CD4-positive, alpha-beta T cell treated with Interleukin-17A for 1 hour (primary cell): ENCODE measurements around the gene RFX3.

Experiments
- DNase-seq: peaks from one replicate; pipeline ENCODE4 v3.0.0-alpha.2; 2020

The RFX3 gene

DNA sequence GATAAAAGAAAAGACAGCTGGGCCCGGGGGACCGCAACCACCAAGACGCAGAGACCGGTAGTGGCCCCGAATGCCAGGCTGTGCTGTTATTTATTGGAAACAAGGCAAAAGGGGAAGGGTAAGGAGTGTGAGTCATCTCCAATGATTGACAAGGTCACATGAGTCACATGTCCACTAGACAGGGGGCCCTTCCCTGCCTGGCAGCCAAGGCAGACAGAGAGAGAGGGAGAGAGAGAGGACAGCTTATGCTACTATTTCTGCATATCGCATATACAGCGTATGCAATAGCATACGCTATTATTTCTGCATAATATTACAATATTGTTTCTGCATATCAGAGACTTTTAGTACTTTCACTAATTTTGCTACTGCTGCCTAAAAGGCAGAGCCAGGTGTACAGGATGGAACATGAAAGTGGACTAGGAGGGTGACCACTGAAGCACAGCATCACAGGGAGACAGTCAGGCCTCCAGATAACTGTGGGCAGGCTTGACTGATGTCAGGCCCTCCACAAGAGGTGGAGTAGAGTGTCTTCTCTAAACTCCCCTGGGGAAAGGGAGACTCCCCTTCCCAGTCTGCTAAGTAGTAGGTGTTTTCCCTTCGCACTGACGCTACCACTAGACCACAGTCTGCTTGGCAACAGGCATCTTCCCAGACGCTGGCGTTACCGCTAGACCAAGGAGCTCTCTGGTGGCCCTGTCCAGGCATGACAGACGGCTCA is 50.3 kb downstream of the RFX3 start:
- DNase-seq: peak; percentile 22

DNA sequence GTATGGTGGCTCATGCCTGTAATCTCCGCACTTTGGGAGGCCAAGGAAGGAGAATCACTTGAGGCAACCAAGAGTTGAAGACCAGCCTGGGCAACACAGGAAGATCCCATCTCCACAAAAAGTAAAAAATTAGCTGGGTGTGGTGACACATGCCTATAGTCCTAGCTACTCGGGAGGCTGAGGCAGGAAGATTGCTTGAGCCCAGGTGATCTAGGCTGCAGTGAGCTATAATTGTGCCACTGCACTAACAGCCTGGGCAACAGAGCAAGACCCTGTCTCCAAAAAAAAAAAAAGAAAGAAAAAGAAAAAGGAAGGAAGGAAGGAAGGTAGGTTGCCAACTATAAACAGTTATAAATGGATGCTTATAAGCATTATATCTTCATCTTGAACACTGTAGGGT is 51.0 kb downstream of the RFX3 start:
- DNase-seq: no peak

DNA sequence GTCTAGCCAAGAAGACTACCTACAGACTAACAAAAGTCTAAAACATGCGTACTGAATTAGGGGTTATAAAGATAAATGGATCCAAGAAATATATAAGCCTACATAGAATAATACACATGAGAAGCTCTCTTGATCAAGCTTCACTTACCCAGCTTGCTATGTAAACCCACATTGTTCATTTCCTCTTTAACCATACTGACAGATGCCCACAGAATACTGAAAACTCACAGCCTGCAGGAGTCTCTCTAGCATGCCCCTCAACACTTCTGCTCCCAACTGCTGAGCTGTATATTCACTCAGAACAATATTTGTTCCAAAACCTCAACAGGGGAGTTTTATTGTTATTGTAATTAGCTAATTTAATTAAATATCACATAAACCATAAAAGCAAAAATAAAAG is 52.4 kb downstream of the RFX3 start:
- no peak for DNase-seq

DNA sequence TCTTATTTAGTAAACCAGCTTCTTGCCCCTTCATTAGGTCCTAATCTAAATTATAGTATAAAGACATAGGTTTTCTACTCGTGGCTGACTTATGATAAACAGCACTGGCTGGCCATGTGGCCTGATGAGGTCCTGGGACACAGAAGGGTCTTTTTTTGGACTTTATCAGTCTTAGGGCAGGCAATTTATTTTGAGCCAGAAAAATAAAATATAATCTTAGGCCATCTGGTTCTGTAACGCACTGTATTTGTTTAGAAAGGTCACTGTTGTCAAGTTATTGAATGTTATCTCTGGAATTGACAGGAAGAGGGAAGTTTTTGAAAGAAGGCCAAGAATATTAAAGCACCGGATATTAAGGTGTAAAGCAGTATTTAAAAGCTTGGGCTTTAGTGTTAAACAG is 53.9 kb downstream of the RFX3 start:
- no peak for DNase-seq

DNA sequence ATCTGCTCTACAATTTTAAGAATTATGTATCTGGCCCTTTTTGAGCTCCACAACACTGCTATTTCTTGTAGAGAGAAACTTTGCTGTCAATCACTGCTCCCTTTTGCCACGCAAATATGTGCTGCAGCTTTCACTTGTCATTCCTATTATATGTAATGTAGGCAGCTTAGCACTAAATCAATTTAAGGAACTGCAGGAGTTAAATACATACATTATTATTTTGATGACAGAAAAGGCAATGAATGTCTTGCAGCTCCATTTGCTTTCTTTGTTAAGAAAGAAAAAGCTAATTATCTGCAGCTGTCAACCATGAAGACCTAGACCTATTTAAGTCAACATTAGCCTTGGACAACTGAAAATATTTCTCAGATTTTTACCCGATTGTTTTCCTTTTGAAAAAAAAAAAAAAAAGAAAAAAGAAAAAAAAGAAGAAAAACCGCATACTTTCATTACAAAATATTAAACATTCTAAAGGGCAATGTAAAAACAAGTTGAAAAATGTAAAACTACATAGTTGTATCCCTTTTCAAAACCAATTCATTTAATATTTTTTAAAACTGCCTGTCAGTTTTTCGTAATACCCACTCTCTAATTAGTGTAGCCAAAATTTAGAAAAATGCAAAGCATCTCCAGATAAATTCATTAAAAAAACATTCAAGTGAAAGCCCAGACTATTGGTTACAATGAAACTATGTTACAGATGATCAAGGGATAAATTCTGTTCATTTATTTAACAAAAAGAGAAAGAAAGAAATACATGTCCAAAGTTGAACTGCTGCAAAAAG is 57.2 kb downstream of the RFX3 start:
- no peak for DNase-seq

DNA sequence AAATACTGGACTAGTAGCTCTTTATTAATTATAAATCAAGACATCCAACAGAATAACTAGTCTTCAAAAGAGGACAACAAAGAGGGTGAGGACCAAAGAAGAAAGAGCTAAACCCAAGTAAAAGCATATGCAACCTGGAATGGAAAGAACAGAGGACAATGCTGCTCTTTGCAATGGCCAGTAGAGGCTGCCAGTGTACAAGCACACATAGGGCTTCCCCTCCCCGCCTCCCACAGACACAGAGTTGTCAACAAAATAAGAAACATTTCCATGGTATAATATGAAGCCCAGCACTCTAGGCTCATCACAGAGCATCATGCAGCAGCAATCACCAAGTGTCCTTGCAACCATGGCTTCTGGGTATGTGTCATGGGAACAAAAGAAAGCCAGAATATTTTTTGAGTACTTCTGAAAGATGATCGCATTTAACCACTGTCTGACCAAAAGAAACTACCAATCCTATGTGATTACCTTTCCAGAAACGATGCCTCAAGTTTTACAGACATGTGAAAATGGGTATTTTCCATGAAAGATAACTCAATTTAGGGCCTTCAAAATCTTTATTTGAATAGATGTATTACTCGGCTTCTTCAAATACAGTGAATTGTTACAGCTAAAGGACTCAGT is 58.1 kb downstream of the RFX3 start:
- DNase-seq: peak; percentile 78

DNA sequence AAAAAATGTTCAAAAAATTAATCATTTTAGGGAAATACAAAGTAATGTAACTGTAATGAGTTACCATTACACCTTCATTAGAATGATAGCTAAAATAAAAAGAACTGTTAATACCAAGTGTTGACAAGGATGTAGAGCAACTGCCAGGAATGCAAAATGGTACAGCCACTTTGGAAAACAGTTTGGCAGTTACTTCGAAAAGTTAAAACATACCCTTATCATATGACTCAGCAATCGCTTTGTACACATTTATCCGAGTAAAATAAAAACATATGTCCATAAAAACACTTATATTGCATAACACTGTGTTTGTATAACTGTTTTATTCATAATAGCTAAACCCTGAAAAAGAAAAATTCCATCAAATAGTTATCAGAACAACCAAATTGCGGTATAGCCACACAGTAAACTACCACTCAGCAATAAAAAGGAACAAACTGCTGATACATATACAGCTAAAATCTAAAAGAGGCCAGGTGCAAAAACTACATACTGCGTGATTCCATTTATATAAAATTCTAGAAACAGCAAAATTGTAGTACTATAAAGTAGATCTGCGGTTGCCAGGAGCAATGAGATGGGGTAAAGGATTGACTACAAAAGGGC is 61.7 kb downstream of the RFX3 start:
- DNase-seq: no peak

DNA sequence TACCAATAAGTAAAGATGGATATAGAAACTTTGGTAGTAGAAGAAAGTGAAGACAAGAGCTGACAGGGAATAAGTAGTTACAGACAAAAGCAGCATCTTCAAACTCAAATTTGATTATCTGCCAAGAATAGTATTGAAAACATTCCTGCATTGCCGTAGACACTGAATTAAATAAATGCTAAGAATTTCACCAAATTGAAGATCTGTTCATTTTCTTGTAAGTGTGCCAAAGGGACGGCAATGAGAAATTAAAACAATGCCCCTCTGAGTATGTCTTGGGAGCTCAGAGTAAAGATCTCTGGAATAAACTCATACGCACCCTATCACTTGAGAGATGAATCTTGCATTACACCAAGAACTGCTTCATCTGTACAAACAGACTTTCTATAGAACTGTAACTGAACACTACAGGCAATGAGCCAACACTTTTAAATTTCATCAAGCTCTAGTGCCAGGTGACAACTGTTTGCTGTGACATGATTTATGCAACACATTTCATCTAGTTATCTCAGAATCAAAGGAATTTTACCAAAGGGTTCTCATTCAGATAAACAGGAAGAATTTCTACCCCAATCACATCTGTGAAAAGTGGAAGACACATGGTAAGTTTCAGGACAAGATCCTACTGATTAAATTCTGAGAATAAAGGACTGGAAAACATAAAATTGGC is 66.9 kb downstream of the RFX3 start:
- DNase-seq: no peak

DNA sequence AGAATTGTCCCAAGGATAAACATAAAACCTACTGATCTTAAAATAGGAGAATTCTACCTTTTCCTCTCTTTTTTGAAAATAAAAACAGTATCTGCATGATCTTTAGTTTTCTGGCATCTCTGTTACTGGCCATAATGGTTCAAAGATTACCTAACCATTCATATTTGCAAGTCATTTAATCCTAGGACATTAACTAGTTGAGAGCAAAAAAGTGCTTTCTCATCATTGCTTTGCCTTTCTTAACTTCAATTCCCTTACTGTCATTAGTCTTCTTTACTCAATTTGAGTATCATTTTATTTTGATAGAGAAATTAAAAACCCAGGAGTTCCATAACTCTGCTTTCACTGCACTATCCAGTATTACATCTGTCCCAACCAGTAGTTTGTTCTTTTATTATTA is 68.6 kb downstream of the RFX3 start:
- no peak for DNase-seq

DNA sequence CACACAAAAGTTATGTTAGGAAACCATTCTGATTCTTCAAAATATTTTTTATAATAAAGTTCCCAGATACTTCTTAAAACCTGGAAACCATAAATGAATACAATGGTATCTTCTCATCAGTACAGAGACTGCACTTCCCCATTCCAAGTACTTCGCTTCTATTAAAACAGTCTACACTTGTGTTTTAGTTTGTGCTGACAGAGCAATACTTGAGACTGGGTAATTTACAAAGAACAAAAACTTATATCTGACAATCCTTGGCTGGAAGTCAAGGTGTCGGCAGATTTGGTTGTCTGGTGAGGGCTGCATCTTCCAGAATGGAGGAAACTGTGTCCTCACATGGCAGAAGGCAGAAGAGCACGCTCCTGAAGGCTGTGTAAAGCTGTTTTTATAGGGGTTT is 70.1 kb downstream of the RFX3 start:
- DNase-seq: no peak

DNA sequence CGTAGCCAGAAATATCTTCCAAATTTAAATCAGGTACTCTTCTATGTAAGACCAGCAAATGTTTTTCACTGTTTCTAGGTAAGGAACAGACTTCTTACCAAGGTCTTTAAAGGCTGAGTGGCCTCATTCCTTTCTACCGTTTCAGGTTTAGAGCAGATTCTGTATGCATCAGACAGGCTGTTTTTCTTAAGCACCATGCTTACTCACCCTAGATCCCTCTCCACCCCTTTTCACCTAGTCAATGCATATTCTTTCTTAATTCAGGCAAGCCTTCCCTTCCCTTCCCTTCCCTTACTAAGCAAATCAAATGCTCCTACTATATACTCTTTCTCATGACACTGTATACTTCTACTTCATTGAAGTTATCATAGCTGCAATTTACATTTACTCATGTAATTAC is 70.7 kb downstream of the RFX3 start:
- DNase-seq: no peak

DNA sequence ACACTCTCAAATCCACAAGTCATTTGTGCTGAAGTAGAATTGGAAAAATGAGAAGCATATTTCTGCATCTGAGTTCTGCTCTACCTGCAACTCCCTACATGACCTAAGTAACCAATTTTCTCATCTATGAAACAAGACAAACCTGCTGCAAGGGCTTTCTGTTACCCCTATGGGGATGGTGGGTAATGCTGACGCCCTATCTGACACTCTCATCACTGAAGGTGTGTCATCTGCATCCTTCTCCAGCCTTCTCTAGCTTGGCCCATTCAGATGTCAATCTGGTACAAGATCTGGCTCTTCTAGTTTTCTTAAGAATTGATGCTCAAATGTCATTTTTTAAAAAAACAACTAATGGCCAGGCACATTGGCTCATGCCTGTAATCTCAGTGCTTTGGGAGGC is 73.8 kb downstream of the RFX3 start:
- no peak for DNase-seq

DNA sequence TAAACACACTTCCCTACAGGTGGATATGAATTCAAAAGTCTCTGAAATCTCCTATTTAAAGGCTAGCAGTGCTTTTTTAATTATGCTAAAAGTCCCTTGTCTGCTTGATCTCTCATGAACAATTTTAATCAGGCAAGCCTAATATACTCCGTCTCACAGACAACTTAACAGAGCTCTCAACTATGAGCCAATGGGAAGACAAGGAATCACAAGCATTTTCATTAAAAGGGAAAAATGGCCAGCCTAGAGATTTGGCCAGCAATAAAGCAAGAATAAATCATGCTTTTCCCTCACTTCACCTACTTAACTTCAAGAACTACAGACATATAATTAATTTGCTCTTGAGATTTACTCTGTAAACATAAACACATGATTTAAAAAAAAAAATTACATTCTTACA is 78.0 kb downstream of the RFX3 start:
- no peak for DNase-seq

DNA sequence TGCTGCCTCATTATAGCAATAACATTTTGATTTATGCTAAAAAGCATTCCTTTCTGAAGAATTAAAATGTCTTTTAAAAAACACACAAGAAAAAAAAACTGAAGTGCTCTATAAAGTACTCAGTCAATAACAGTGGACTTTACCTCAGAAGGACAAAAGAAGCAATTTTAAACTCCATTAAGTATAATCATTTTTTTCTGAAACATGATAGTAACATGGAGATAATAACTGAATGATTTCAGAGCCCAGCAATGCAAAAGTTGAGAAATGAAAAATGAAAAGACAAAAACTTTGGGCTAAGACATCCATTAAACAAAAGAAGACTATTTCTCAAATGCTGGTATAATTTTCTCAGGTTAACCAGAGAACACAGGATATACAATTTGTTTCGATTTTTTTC is 78.7 kb downstream of the RFX3 start:
- DNase-seq: no peak

DNA sequence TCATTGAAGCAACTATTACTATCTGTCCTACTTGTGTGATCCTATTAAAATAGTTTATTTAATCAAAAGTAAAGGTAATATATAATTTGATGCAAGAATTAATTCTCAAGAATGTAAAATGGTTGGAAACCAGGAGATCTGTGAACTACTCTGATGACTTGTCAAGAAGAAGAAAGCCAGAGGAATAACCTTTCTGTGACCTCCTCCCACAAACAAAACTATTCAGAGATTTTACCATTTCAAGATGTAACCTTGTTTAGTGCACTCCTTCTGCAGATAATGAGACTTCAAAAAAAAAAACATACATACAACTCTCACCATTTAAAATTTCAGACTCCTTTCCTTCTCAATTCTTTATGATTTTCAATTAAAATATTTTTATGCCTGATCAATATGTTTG is 79.5 kb downstream of the RFX3 start:
- no peak for DNase-seq

DNA sequence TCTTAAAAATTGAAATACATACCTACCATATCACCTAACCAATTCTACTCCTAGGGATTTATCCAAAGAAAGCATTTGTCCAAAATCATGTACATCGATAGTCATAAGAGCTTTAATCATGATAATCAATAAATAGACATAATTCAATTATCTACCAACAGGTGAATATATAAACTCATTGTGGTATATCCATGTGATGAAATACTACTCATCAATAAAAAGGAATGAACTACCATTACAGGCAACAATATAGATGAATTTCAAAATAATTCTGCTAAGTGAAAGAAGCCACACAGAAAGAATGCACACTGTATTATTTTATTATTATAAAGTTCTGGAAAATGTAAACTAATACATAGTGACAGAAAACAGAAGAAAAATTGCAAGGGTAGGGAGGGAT is 81.8 kb downstream of the RFX3 start:
- no peak for DNase-seq

DNA sequence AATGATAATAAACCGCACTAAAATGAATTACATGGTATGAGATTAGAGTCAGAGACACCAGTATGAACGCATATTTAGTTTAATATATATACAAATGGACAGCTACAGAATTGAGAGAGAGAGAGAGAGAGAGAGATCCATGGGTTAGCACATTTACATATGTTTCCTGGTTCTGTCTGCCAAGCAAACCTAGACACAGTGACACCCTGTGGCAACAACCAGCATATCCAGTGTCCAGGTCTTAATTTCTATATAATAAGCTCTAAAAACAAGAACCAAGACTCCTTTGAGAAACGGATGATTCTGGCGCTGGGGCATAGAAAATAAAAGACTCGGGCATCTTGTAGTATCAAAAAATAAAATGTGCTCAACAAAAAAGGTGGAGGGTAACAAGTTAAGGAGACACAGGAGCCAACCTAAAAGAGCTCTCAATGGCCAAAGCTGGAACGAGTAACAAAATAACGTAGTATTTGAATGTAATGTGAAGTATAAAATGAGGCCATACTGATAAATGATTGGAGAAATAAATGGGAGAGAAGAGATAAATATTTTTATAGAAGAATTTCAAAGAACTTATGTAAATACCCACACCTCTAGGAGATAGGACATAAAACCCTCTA is 84.5 kb downstream of the RFX3 start:
- DNase-seq: peak; percentile 59

DNA sequence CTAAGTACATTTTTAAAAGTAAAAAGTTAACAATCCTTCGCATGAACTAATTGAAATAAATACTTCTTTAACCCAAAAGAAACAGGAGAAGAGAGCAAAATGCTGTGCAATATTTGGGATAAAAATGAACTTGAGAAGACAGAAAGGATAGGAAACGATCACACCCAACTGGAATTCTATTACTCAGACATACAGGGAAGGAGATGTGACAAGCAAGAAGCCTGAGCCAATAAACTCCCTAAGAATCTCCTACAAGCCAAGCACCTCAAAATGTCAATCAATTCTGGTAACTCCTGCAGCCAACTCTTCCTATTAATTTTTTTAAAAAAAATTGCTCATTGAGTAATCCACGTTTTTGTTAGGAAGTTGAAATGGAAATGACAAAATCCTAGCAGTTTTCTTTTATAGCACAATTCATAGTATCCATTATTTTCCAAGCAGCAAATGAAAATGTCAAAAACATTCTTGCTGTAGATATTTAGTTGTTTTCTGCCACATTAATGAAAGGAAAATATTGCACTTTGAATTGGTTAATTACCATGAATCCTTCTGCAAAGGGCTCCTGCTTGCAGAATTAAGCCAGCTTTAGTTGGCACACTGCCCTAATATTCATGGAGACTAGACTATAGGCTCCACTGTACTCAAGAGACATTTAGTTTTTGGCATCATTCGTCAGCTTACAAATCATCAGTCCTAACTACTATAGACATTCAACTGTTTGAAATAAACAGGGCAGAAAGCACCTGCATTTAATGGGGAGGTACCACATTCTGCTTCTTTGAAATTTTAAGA is 89.0 kb downstream of the RFX3 start:
- DNase-seq: no peak

DNA sequence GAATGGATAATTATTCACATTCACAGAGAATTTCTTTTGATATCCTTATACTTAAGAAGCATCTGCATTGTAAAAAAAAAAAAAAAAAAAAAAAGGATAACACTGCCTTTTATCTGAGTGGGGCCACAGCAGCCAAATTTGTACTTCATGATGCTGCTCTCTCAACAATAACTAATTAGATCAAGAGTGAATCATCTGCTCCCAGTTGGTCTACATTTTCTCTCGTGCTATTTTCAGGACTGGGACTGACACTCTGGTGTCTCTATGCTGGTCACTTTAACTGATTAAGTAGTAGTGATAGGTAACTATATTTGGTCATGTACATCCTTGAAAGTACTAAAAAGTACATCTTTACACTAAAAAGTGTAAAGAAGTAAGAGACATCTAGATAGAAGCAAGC is 90.1 kb downstream of the RFX3 start:
- DNase-seq: no peak

DNA sequence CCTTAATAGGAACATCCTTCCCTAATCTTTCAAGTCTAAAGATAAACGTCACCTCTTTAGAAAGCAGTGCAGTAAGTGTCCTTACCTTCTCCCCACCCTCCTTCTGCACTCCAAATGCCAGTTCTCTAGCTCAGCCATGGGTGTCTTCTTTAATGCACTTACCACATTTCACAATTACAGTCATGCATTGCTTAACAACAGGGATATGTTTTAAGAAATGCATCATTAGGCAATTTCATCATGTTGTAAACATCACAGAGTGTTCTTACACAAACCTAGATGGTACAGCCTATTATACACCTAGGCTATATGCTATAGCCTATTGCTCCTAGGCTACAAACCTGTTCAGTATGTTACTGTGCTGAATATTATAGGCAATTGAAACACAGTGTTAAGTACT is 91.2 kb downstream of the RFX3 start:
- DNase-seq: peak; percentile 3

DNA sequence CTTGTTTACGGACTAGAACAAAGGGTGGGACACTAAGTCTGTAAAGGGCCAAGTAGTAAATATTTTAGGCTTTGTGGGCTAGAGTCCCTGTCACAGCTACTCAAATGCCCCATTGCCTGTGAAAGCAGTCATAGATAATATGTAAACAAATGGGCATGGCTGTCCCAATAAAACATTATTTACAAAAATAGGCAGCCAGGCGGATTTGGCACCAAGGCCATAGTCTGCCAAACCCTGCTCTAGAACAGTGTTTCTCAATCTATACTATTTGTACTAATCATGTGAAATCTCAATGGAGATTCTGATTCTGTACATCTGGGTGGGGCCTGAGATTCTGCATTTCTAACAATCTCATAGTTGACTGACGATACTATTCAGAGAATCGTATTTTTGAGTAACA is 92.0 kb downstream of the RFX3 start:
- no peak for DNase-seq

DNA sequence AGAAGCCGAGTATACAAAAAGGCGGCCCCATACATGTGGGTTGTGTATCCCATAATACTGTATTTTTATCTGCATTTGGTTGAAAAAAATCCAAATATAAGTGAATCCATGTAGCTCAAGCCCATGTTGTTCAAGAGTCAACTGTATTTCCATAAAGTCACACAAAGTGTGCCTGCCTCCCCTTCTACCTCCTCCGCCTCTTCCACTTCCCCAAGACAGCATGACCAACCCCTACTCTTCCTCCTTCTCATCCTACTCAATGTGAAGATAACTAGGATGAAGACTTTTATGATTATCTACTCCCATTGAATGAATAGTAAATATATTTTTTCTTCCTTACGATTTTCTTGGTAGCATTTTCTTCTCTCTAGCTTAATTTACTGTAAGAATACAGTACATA is 92.7 kb downstream of the RFX3 start:
- no peak for DNase-seq
